ENCODE data around the gene RHOG.

Gene RHOG

DNA sequence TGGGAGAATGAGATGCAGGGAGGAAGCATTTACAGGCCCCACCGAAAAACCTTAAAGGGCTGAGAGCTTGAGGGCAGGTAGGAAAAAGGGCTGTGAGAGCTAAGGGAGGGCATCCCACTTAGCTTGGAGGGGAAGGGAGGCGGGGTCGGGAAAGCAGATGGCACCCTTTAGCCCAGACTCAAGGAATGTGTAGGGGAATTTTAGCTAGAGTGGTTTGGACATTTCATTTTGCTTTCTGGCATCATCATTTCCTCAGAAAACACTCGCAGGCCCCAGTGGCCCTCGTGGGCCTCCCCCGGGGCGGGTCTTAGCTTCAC lies 13.9 kb upstream of the RHOG start:
- in situ Hi-C loops (cut with MboI; ENCODE audit: low sequenced_read_pairs, unreplicated experiment): loop anchor here (10.0 kb wide), 1 partner anchor 110 kb away; no protein-coding TSS in a partner anchor
- DNase-seq (ENCODE audit: low spot score): no peak
- TF ChIP-seq, protein P1, sequence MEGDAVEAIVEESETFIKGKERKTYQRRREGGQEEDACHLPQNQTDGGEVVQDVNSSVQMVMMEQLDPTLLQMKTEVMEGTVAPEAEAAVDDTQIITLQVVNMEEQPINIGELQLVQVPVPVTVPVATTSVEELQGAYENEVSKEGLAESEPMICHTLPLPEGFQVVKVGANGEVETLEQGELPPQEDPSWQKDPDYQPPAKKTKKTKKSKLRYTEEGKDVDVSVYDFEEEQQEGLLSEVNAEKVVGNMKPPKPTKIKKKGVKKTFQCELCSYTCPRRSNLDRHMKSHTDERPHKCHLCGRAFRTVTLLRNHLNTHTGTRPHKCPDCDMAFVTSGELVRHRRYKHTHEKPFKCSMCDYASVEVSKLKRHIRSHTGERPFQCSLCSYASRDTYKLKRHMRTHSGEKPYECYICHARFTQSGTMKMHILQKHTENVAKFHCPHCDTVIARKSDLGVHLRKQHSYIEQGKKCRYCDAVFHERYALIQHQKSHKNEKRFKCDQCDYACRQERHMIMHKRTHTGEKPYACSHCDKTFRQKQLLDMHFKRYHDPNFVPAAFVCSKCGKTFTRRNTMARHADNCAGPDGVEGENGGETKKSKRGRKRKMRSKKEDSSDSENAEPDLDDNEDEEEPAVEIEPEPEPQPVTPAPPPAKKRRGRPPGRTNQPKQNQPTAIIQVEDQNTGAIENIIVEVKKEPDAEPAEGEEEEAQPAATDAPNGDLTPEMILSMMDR (IDR thresholded peaks at IDR 0.05; ENCODE audit: borderline replicate concordance, control extremely low read depth, extremely low read depth, insufficient read depth, missing control alignments): no peak

DNA sequence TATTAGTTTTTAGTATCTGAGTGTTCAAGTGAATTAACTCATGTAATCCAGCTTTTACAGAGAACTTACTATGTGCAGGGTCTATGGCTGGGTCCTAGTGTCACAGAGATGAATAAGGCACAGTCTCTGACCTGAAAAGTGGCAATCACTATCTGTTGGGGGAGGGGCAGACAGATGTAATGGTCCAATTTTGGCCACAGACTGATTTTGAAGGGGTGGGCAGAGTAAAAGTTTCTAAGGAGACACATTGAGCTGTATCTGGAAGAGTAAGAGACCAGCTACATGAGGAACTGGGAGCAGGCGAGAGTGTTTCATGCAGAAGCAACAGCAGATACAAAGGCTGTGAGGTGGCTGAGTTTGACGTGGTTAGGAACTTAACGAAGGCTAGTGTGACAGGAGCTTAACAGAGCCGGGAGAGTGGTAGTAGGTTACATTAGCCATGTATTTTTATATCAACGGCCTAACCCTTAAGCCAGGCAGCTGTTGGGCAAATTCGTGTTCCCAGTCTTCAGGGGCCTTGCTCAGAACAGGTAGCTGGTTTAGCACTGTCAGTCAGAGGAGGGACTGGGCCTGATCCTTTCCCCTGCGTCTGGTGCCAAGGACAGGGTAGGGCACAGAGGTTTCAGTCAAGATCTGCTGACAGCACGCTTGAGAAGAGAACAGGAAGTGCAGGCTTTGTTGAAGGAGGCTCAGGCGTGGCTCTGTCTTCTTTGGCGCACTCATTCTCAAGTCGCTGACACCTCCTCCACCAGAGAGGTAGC lies 13.3 kb upstream of the RHOG start:
- DNase-seq (ENCODE audit: low spot score): peak; percentile 49
- in situ Hi-C loops (cut with MboI; ENCODE audit: low sequenced_read_pairs, unreplicated experiment): loop anchor here (10.0 kb wide), 1 partner anchor 111 kb away; no protein-coding TSS in a partner anchor
- TF ChIP-seq, protein P1 (IDR thresholded peaks at IDR 0.05; ENCODE audit: borderline replicate concordance, control extremely low read depth, extremely low read depth, insufficient read depth, missing control alignments): no peak

DNA sequence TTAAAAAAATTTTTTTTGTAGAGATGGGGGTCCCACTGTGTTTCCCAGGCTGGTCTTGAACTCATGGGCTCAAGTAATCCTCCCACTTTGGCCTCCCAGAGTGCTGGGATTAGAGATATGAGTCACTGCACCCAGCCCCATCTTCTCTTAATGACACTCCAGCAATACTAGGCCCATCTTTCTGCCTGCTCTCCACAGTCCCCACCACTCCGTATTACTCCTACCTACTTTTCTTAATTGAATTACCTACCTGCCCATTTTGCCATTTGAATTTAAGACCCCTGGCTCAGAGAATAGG lies 12.7 kb upstream of the RHOG start:
- in situ Hi-C loops (cut with MboI; ENCODE audit: low sequenced_read_pairs, unreplicated experiment): loop anchor here (10.0 kb wide), 1 partner anchor 111 kb away; no protein-coding TSS in a partner anchor
- DNase-seq (ENCODE audit: low spot score): no peak
- TF ChIP-seq, protein P1 (IDR thresholded peaks at IDR 0.05; ENCODE audit: borderline replicate concordance, control extremely low read depth, extremely low read depth, insufficient read depth, missing control alignments): no peak

DNA sequence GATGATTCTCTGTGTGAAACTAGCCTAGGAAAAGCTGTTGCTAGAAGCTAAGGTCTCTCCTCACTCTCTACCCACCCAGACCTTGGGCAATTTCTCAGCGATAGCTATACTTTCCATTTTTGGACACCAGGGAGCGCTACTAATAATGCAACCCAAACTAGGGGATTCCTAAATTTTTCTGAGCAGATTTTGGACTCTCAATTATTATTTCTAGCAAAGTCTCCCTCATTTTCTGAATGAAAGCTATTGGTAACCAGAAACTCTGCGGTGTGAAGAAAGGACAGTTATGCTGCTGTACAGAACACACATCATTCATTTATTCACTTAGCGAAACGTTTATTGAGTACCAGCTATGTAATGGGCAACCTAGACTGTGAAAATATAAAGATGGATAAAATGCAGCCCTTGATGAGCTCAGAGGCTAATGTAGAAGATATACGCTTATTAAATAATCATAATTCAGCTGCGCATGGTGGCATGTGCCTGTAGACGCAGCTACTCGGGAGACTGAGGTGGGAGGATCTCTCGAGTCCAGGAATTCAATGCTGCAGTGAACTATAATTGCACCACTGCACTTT lies 8.6 kb upstream of the RHOG start:
- TF ChIP-seq, protein P1 (IDR thresholded peaks at IDR 0.05; ENCODE audit: borderline replicate concordance, control extremely low read depth, extremely low read depth, insufficient read depth, missing control alignments): peak; percentile 65
- peak; percentile 42 for DNase-seq (ENCODE audit: low spot score)
- in situ Hi-C loops (cut with MboI; ENCODE audit: low sequenced_read_pairs, unreplicated experiment): loop anchor here (10.0 kb wide), 1 partner anchor 215 kb away; no protein-coding TSS in a partner anchor

DNA sequence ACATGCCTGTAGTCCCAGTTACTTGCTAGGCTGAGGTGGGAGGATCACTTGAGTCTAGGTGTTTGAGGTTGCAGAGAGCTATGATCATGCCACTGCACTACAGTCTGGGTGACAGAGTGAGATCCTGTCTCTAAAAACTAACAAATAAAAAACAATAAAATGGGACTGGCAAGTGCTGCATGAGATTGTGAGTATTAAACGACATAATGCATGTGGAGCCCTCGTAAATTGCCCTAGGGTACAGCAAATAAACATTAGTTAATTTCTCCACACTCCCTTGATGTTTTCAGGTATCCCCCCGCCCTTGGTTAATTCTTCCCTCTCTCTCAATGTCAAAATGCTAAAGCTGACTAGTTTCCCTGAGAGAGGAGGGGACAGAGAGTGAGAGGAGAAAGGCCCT lies 4.9 kb upstream of the RHOG start:
- in situ Hi-C loops (cut with MboI; ENCODE audit: low sequenced_read_pairs, unreplicated experiment): loop anchor here (10.0 kb wide), 1 partner anchor 219 kb away; no protein-coding TSS in a partner anchor
- DNase-seq (ENCODE audit: low spot score): no peak

DNA sequence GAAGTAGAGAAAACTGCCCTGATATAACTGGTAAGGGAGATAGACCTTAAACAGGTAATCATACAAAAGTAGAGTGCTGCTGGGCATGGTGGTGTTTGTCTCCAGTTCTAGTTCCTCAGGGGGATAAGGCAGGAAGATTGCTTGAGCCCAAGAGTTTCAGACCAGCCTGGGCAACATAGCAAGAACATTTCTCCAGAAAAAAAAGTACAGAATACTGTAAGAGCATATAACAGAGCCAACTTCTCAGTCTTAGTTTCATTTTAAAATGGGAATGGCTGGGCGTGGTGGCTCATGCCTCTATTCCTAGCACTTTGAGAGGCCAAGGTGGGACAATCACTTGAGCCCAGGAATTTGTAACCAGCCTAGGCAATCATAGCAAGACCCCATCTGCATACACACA lies 4.5 kb upstream of the RHOG start:
- TF ChIP-seq, protein P1 (IDR thresholded peaks at IDR 0.05; ENCODE audit: borderline replicate concordance, control extremely low read depth, extremely low read depth, insufficient read depth, missing control alignments): no peak
- no peak for DNase-seq (ENCODE audit: low spot score)
- in situ Hi-C loops (cut with MboI; ENCODE audit: low sequenced_read_pairs, unreplicated experiment): loop anchor here (10.0 kb wide), 1 partner anchor 220 kb away; no protein-coding TSS in a partner anchor

More for the DNA sequence above, 4.9 kb upstream of the RHOG start:
- TF ChIP-seq, protein P1 (IDR thresholded peaks at IDR 0.05; ENCODE audit: borderline replicate concordance, control extremely low read depth, extremely low read depth, insufficient read depth, missing control alignments): no peak
